Measurements from ENCODE around the gene GALM.

GALM gene

GRCh38 chr2:38728694-38729093 is 62.8 kb downstream of the GALM start (continued):
- no peak for TF ChIP-seq HIC1 (tag by site-specific recombination; IDR thresholded peaks at IDR 0.05)

GRCh38 chr2:38731090-38731489 is 65.2 kb downstream of the GALM start:
- ChIA-PET CTCF (interaction anchor here (0.6 to 2.9 kb wide), 3 partner anchors 67 to 150 kb away, joined by 5 to 12 read pairs (median 9); no protein-coding TSS in a partner anchor), POLR2A (interaction anchor here (4.3 kb wide), 1 partner anchor 20 kb away, joined by 31 read pairs; the partner anchor contains the start of gene SRSF7)
- TF ChIP-seq PRDM10 (tag by site-specific recombination; IDR thresholded peaks at IDR 0.05), result no peak
- no peak for TF ChIP-seq ZNF777 (tag by site-specific recombination; IDR thresholded peaks at IDR 0.05; ENCODE audit: borderline replicate concordance)
- no peak for TF ChIP-seq ZNF184 (tag by site-specific recombination; IDR thresholded peaks at IDR 0.05)
- no peak for TF ChIP-seq ZNF76 (tag by site-specific recombination; IDR thresholded peaks at IDR 0.05; ENCODE audit: borderline replicate concordance, low read depth)
- TF ChIP-seq ZNF211 (tag by site-specific recombination; IDR thresholded peaks at IDR 0.05; ENCODE audit: low read depth), result no peak
- no peak for TF ChIP-seq ZFP37 (tag by site-specific recombination; IDR thresholded peaks at IDR 0.05)
- TF ChIP-seq ZNF274 (IDR thresholded peaks at IDR 0.05; ENCODE audit: low read length), result no peak
- TF ChIP-seq ZNF274 (tag by site-specific recombination; IDR thresholded peaks at IDR 0.05; ENCODE audit: borderline replicate concordance), result no peak
- no peak for TF ChIP-seq ZBTB7A (tag by site-specific recombination; IDR thresholded peaks at IDR 0.05; ENCODE audit: low read depth)
- TF ChIP-seq ZBTB44 (tag by site-specific recombination; IDR thresholded peaks at IDR 0.05), result no peak
- no peak for TF ChIP-seq GFI1B (tag by site-specific recombination; IDR thresholded peaks at IDR 0.05)
- no peak for TF ChIP-seq ZBTB21 (tag by site-specific recombination; IDR thresholded peaks at IDR 0.05)

GRCh38 chr2:38731684-38732221 is 65.8 kb downstream of the GALM start:
- Histone ChIP-seq H3K9me3 (ENCODE audit: control insufficient read depth, insufficient read depth, low read depth, low read length) (no peaks in the 10 kb centered on the region), H3K4me1 (ENCODE audit: control insufficient read depth, insufficient read depth, low read length) (no peaks in the 10 kb centered on the region), H3K27ac (ENCODE audit: extremely low read depth, low read depth, low read length) (no peak overlapping the region), H3K4me3 (ENCODE audit: low read depth, low read length) (no peak overlapping the region), H3K36me3 (ENCODE audit: control insufficient read depth in 2 of 2, insufficient read depth in 1 of 2, low read length in 2 of 2) (peaks cover 0 to 38% of the 10 kb centered on the region in 2 experiments; a peak in 2 of 3 replicates)
- ChIA-PET CTCF (interaction anchor here (0.6 to 2.9 kb wide), 3 partner anchors 66 to 150 kb away, joined by 5 to 12 read pairs (median 9); no protein-coding TSS in a partner anchor), POLR2A (interaction anchor here (4.3 kb wide), 1 partner anchor 19 kb away, joined by 31 read pairs; the partner anchor contains the start of gene SRSF7)
- TF ChIP-seq ZSCAN18 (tag by site-specific recombination; IDR thresholded peaks at IDR 0.05) (no peak), ZNF473 (tag by site-specific recombination; IDR thresholded peaks at IDR 0.05) (no peak), ZNF223 (tag by site-specific recombination; IDR thresholded peaks at IDR 0.05) (no peak), ZBTB17 (tag by site-specific recombination; IDR thresholded peaks at IDR 0.05) (no peak), ZNF610 (tag by site-specific recombination; IDR thresholded peaks at IDR 0.05; ENCODE audit: borderline replicate concordance) (no peak), ZNF449 (tag by site-specific recombination; IDR thresholded peaks at IDR 0.05) (no peak), ZNF350 (tag by site-specific recombination; IDR thresholded peaks at IDR 0.05) (no peak), ZNF184 (tag by site-specific recombination; IDR thresholded peaks at IDR 0.05) (no peak), ZNF544 (tag by site-specific recombination; IDR thresholded peaks at IDR 0.05) (no peak)

More at GRCh38 chr2:38731090-38731489, 65.2 kb downstream of the GALM start:
- no peaks in the 10 kb centered on the region for H3K9me3 ChIP-seq (ENCODE audit: control insufficient read depth, insufficient read depth, low read depth, low read length)
- H3K27ac ChIP-seq (ENCODE audit: extremely low read depth, low read depth, low read length), result no peak overlapping the region
- no peak overlapping the region for H3K4me3 ChIP-seq (ENCODE audit: low read depth, low read length)
- no peaks in the 10 kb centered on the region for H3K4me1 ChIP-seq (ENCODE audit: control insufficient read depth, insufficient read depth, low read length)
- H3K36me3 ChIP-seq (ENCODE audit: control insufficient read depth in 2 of 2, insufficient read depth in 1 of 2, low read length in 2 of 2), result peaks cover 0 to 38% of the 10 kb centered on the region in 2 experiments; a peak in 2 of 3 replicates
